ENCODE results near the gene SLC12A8.

GRCh38 chr3:125261031-125261430 lies 48.5 kb upstream of the SLC12A8 start:
- TF ChIP-seq, protein P1, sequence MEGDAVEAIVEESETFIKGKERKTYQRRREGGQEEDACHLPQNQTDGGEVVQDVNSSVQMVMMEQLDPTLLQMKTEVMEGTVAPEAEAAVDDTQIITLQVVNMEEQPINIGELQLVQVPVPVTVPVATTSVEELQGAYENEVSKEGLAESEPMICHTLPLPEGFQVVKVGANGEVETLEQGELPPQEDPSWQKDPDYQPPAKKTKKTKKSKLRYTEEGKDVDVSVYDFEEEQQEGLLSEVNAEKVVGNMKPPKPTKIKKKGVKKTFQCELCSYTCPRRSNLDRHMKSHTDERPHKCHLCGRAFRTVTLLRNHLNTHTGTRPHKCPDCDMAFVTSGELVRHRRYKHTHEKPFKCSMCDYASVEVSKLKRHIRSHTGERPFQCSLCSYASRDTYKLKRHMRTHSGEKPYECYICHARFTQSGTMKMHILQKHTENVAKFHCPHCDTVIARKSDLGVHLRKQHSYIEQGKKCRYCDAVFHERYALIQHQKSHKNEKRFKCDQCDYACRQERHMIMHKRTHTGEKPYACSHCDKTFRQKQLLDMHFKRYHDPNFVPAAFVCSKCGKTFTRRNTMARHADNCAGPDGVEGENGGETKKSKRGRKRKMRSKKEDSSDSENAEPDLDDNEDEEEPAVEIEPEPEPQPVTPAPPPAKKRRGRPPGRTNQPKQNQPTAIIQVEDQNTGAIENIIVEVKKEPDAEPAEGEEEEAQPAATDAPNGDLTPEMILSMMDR (conservative IDR thresholded peaks at IDR 0.05; ENCODE audit: low read depth, low read length): no peak
- TF ChIP-seq EZH2 (IDR thresholded peaks at IDR 0.05; ENCODE audit: borderline replicate concordance, low read depth, low read length, poor library complexity, severe bottlenecking): no peak
